ENCODE results near the gene IRF2BPL.

IRF2BPL gene

DNA sequence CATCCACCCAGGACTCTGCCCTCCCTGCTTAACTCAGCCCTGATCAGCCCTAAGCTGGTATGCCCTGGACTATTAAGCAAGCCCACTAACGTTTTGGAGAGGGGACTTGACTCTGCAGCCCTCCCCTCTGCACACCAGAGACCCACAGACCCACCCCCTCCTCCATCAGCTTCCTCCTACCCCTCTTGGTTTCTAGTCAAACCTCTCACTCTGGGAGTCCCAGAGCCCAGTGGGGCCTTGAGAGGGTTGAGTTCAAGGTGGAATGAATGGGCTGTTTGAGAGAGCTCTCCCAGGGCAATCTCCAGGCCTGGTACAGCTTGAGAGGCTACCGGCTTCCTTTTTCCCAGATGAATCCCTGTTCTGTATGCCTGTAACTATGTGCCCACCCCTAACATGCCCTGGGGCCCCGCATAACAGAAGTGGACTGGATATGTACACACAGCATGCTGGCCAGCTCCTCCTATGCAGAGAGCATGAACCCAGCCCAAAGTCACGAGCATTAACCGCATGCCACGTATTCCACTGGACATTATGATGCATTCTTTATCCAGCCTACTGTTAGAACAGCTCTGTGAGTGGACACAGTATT is 43.6 kb downstream of the IRF2BPL start:
- DNase-seq = no peak

DNA sequence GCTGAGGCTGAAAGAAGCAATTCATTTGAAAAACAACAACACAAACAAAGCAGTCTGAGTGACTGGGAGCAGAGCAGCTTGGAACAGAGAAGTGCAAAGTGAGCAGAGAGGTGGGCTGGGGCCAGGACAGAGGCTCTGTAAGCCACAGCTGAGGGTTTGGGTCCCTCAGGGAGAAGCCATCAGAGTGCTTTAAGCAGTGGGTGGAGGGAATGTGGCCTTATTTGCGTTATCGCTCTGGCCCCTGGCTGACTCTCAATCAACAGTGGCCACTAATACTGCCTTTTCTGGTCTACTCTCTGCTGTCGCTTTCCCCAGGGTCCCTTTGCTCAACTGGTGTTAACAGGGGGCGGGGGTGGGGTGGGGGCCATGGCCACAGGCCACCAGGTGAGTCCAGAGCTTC is 44.2 kb downstream of the IRF2BPL start:
- no peak for DNase-seq

DNA sequence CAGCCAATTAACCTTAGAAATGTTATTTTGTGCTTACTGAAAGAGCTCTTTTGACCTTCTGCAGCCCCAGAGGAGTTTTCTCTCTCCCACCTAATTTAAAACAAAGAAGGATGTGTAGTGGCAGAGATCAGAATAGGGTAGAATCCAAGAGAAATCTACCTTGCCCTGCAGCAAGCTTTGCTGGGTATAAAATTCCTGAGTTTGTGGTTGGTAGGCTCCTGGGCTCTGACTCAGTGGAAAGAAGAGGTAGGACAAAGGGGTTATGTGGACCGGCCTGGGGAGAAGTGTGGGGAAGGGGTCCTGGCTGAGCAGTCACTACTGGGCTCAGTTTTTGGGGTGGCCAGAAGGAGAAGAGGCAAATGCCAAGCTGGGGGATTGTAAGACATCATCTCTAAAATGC is 46.8 kb downstream of the IRF2BPL start:
- no peak for DNase-seq

DNA sequence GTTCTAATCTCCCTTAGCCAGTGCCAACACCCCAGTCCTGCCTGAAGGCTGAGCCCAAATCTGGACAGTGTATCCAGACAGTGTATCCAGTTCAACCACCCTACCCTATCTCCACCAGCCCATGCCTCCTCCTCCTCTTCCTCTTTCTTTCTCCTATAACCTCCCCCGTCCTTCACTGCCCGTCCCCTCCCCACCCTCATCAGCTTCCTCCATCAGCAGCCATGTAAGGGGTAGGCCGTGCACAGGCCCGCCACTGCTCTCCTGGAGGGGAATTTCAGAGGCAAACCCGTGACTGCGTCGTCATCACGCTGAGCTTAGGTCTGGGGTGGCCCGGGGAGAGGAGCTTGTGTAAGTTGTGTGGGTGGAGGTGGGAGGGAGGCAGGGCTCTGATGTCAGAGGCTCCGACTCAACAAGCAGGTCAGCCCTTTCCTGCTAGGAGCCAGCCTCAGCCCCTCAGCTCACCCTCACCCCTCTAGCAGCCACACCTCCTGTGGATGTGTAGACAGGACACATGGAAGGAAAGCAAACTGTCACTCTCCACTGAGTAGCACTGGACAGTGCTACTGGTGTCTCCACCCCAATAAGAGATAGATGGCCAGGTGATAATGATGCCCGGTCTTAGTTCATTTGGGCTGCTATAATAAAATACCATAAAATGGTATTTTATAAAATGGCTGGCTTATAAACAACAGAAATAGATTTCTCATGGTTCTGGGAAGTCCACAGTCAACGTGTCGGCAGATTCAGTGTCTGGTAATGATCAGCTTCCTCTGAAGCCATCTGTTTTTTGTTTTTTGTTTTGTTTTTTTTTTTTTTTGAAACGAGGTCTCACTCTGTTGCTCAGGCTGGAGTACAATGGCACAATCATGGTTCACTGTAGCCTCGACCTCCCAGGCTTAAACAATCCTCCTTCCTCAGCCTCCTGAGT is 50.5 kb downstream of the IRF2BPL start:
- DNase-seq = no peak

DNA sequence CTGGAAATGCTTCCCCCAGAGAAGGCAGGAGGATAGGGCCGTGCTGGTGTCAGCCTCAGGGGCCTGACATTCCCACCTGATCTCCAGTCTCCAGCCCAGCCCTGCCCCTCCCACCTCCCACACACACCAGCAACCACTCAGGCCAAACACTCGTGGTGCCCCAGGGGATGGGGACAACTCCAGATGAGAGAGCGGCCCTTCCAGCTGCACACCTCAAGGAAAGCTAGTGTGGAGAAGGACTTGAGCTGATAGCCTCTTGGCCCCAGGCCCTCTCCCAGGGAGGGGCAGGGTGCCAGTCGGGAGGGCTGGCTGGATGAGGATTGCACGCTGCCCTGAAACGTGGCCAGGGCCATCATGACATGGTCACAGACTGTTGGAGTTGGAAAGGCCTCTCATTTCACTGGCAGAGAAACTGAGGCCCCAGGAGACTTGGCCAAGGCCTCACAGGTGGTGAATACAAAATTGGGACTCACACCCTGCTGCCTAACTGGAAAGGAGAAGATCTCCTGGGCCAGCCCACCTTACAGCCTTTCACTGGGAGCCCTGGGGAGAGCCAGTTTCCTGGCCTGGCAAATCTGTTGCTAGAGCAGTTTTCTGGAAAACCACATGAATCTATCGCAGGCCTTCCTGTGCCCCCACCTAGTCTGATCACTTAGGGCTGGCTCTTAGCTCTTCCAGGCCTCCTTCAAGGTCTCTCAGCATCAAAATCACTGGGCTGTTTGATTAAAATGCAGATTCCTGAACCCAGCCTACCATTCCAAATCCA is 52.1 kb downstream of the IRF2BPL start:
- DNase-seq = no peak

DNA sequence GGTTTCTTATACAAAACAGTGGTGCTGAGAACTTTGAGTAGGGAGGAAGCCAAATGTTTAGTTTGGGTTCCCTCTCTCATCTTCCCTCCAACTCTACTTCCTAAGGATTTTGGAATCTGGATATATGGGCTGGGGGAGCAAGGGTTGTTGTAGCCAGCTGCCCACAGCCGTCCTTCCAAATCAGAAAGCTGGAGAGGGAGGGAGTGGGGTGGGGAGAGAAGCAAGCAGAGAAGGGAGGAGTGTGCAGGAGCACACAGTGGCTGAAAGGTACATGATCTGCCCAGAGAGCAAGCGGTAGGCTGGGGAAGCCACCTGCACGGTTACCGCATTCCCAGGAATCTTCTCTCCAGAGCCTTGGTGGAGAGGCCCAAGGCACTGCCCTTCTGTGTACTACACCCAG is 52.7 kb downstream of the IRF2BPL start:
- DNase-seq = no peak

DNA sequence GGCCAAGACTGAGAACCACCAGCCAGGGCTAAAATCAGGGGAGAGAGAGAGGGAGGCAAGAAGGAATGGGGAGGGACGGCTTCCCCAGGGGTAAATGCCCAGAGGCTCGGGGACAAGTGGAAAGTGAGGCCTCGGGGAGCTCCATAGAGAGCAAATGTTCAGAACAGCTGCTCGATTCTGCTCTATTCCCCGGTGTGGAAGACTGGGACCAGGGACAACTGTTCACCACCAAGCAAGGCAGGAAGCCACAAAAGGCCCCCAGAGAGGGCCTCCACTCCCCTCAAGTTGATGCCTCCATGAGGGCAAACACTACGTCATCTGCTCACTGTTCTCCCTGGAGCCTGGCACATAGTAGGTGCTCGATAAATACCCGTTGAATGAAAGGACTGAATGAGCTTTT is 53.5 kb downstream of the IRF2BPL start:
- DNase-seq = no peak

Data from NCI-H1930 (cell line).